ENCODE data around the gene CUX1.
"Not testable (repeated sequence)": the region's sequence is repeated elsewhere in the genome, so short reads cannot be mapped to it uniquely, and the experiment has no call there.

Gene CUX1

GRCh38 chr7:102211590-102212550 is 394.4 kb downstream of the CUX1 start:
- H3K9me3 Mint-ChIP-seq = no peaks in the 10 kb centered on the region
- H3K27me3 Mint-ChIP-seq = no peaks in the 10 kb centered on the region
- DNase-seq = no peak
- H3K27ac Mint-ChIP-seq = no peak overlapping the region
- no peak overlapping the region for H3K4me3 Mint-ChIP-seq
- peaks cover 39% of the 10 kb centered on the region for H3K36me3 Mint-ChIP-seq (ENCODE audit: low read depth)
- no peaks in the 10 kb centered on the region for H3K4me1 Mint-ChIP-seq (ENCODE audit: low read depth)

GRCh38 chr7:102214477-102215072 is 397.1 kb downstream of the CUX1 start:
- Mint-ChIP-seq H3K4me1 (ENCODE audit: low read depth) (no peaks in the 10 kb centered on the region), H3K4me3 (no peak overlapping the region), H3K9me3 (no peaks in the 10 kb centered on the region), H3K27me3 (no peaks in the 10 kb centered on the region), H3K36me3 (ENCODE audit: low read depth) (peaks cover 29% of the 10 kb centered on the region), H3K27ac (no peak overlapping the region)
- DNase-seq = no peak

GRCh38 chr7:102215256-102215655 is 397.8 kb downstream of the CUX1 start:
- no peaks in the 10 kb centered on the region for H3K27me3 Mint-ChIP-seq
- H3K4me1 Mint-ChIP-seq (ENCODE audit: low read depth) = no peaks in the 10 kb centered on the region
- no peaks in the 10 kb centered on the region for H3K9me3 Mint-ChIP-seq
- H3K36me3 Mint-ChIP-seq (ENCODE audit: low read depth) = peaks cover 28% of the 10 kb centered on the region
- DNase-seq = no peak
- no peak overlapping the region for H3K27ac Mint-ChIP-seq
- H3K4me3 Mint-ChIP-seq = no peak overlapping the region

- Mint-ChIP-seq H3K27me3 (no peaks in the 10 kb centered on the region), H3K36me3 (ENCODE audit: low read depth) (peaks cover 24% of the 10 kb centered on the region), H3K4me3 (no peak overlapping the region), H3K9me3 (no peaks in the 10 kb centered on the region), H3K27ac (no peak overlapping the region), H3K4me1 (ENCODE audit: low read depth) (no peaks in the 10 kb centered on the region)
- DNase-seq = no peak
Observed at GRCh38 chr7:102215711-102216110, 398.3 kb downstream of the CUX1 start.

GRCh38 chr7:102216573-102217314 is 399.3 kb downstream of the CUX1 start:
- no peak for DNase-seq
- Mint-ChIP-seq H3K27me3 (no peaks in the 10 kb centered on the region), H3K9me3 (no peaks in the 10 kb centered on the region), H3K27ac (no peak overlapping the region), H3K36me3 (ENCODE audit: low read depth) (peaks cover 19% of the 10 kb centered on the region), H3K4me1 (ENCODE audit: low read depth) (no peaks in the 10 kb centered on the region), H3K4me3 (no peak overlapping the region)

GRCh38 chr7:102220229-102220850 is 402.9 kb downstream of the CUX1 start:
- H3K4me3 Mint-ChIP-seq = no peak overlapping the region
- H3K27me3 Mint-ChIP-seq = no peaks in the 10 kb centered on the region
- H3K9me3 Mint-ChIP-seq = no peaks in the 10 kb centered on the region
- no peak for DNase-seq
- H3K27ac Mint-ChIP-seq = no peak overlapping the region
- peaks cover 3% of the 10 kb centered on the region for H3K4me1 Mint-ChIP-seq (ENCODE audit: low read depth)
- H3K36me3 Mint-ChIP-seq (ENCODE audit: low read depth) = peaks cover 9% of the 10 kb centered on the region

- DNase-seq = no peak
- Mint-ChIP-seq H3K27ac (no peak overlapping the region), H3K4me1 (ENCODE audit: low read depth) (peaks cover 3% of the 10 kb centered on the region), H3K4me3 (no peak overlapping the region), H3K36me3 (ENCODE audit: low read depth) (peaks cover 5% of the 10 kb centered on the region), H3K27me3 (no peaks in the 10 kb centered on the region), H3K9me3 (no peaks in the 10 kb centered on the region)
Observed at GRCh38 chr7:102220960-102221800, 403.8 kb downstream of the CUX1 start.

GRCh38 chr7:102221961-102222360 is 404.5 kb downstream of the CUX1 start:
- no peaks in the 10 kb centered on the region for H3K9me3 Mint-ChIP-seq
- peaks cover 3% of the 10 kb centered on the region for H3K4me1 Mint-ChIP-seq (ENCODE audit: low read depth)
- no peak for DNase-seq
- H3K4me3 Mint-ChIP-seq = no peak overlapping the region
- no peak overlapping the region for H3K27ac Mint-ChIP-seq
- peaks cover 7% of the 10 kb centered on the region for H3K36me3 Mint-ChIP-seq (ENCODE audit: low read depth)
- no peaks in the 10 kb centered on the region for H3K27me3 Mint-ChIP-seq

GRCh38 chr7:102222445-102222844 is 405.0 kb downstream of the CUX1 start:
- no peak for DNase-seq
- Mint-ChIP-seq H3K27me3 (no peaks in the 10 kb centered on the region), H3K9me3 (no peaks in the 10 kb centered on the region)

GRCh38 chr7:102223184-102223583 is 405.8 kb downstream of the CUX1 start:
- Mint-ChIP-seq H3K27me3 (no peaks in the 10 kb centered on the region), H3K27ac (no peak overlapping the region), H3K4me3 (no peak overlapping the region), H3K9me3 (no peaks in the 10 kb centered on the region), H3K36me3 (ENCODE audit: low read depth) (peaks cover 15% of the 10 kb centered on the region), H3K4me1 (ENCODE audit: low read depth) (peaks cover 3% of the 10 kb centered on the region)
- no peak for DNase-seq

More at GRCh38 chr7:102222445-102222844, 405.0 kb downstream of the CUX1 start:
- Mint-ChIP-seq H3K36me3 (ENCODE audit: low read depth) (peaks cover 10% of the 10 kb centered on the region), H3K27ac (no peak overlapping the region), H3K4me1 (ENCODE audit: low read depth) (peaks cover 3% of the 10 kb centered on the region), H3K4me3 (no peak overlapping the region)

- H3K4me1 Mint-ChIP-seq (ENCODE audit: low read depth) = peaks cover 3% of the 10 kb centered on the region
- DNase-seq = no peak
- no peak overlapping the region for H3K4me3 Mint-ChIP-seq
- H3K27me3 Mint-ChIP-seq = no peaks in the 10 kb centered on the region
- no peak overlapping the region for H3K27ac Mint-ChIP-seq
- peaks cover 25% of the 10 kb centered on the region for H3K36me3 Mint-ChIP-seq (ENCODE audit: low read depth)
- H3K9me3 Mint-ChIP-seq = no peaks in the 10 kb centered on the region
Observed at GRCh38 chr7:102225025-102225424, 407.6 kb downstream of the CUX1 start.

GRCh38 chr7:102227371-102227770 is 409.9 kb downstream of the CUX1 start:
- Mint-ChIP-seq H3K36me3 (ENCODE audit: low read depth) (peaks cover 30% of the 10 kb centered on the region), H3K27me3 (no peaks in the 10 kb centered on the region), H3K4me3 (no peak overlapping the region), H3K27ac (no peak overlapping the region), H3K4me1 (ENCODE audit: low read depth) (peaks cover 3% of the 10 kb centered on the region), H3K9me3 (no peaks in the 10 kb centered on the region)
- DNase-seq = no peak

GRCh38 chr7:102228935-102229334 is 411.5 kb downstream of the CUX1 start:
- Mint-ChIP-seq H3K27ac (no peak overlapping the region), H3K9me3 (no peaks in the 10 kb centered on the region), H3K4me3 (no peak overlapping the region), H3K36me3 (ENCODE audit: low read depth) (peaks cover 38% of the 10 kb centered on the region), H3K27me3 (no peaks in the 10 kb centered on the region), H3K4me1 (ENCODE audit: low read depth) (no peaks in the 10 kb centered on the region)
- no peak for DNase-seq

GRCh38 chr7:102230162-102230561 is 412.7 kb downstream of the CUX1 start:
- not testable (repeated sequence) for H3K4me3 Mint-ChIP-seq, H3K9me3 Mint-ChIP-seq

More at GRCh38 chr7:102230162-102230561, 412.7 kb downstream of the CUX1 start:
- H3K27ac Mint-ChIP-seq; DNase-seq; H3K4me1 Mint-ChIP-seq (ENCODE audit: low read depth); H3K27me3 Mint-ChIP-seq: not testable (repeated sequence)
- peaks cover 49% of the 10 kb centered on the region for H3K36me3 Mint-ChIP-seq (ENCODE audit: low read depth)
